Measurements from ENCODE around the gene LCN12.

The LCN12 gene

DNA sequence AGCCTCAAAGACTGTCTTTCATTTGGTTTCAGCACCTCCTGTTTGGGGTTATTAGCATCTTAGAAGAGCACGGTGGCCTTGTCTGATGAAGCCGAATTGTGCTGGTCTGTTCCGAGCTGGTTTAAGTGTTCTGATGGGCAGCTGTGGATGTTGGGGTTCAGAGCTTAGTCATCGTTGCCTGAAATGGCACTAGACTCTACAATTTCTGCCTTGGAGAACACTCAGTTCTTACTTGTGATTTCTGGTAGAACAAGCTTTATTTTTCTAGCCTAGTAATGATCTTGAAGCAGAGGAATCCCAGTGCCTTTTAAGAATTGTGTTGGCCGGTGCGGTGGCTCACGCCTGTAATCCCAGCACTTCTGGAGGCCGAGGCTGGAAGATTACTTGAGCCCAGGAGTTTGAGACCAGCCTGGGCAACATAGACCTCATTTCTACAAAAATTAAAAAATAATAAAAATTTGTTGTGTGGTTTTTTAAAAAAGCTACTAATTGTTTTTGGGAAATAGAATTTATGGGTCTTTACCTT is 15.4 kb upstream of the LCN12 start:
- no peak for TF ChIP-seq CTCF (IDR thresholded peaks at IDR 0.05; ENCODE audit: insufficient read depth, low read depth, low read length, missing control alignments)
- H3K4me3 ChIP-seq (ENCODE audit: low read length) = no peak overlapping the region
- no peak for DNase-seq (ENCODE audit: low read depth)

DNA sequence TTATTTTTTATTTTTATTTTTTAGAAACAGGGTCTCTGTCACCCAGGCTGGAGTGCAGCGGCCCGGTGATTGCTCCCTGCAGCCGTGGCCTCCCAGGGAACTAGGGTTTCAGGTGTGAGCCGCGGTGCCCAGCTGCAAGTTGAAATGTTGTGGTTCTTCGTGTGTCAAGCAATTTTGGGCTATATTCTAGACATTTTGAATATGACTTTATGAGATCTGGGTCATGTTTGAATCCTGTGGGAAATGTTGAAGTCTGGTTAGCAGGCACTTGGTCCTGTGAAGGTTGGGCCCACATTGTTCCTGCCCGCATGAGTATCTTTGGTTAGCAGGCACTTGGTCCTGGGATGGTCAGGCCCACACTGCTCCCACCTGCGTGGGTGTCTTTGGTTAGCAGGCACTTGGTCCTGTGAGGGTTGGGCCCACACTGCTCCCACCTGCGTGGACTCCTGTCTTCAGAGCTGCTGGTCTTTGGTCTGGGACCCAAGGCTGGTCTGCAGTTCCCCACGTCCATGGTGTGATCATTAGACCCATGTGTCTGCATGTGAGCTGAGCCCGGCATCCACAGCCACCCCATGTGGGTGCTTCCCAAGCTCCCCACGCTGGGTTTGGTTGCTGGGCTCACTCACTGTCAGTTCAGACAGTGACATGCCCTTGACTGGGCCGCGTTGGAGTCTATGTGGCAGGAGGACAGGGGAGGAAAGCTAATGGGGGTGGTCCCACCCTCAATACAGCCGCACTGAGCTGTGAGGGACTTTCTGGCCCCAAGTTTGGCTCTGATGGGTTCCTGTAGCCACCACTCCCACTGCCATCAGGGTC is 14.7 kb upstream of the LCN12 start:
- no peak for DNase-seq (ENCODE audit: low read depth)
- TF ChIP-seq CTCF (IDR thresholded peaks at IDR 0.05; ENCODE audit: insufficient read depth, low read depth, low read length, missing control alignments) = no peak
- H3K4me3 ChIP-seq (ENCODE audit: low read length) = no peak overlapping the region

GRCh38 chr9:136939431-136939995 is 12.6 kb upstream of the LCN12 start:
- TF ChIP-seq CTCF (IDR thresholded peaks at IDR 0.05; ENCODE audit: insufficient read depth, low read depth, low read length, missing control alignments) = no peak

GRCh38 chr9:136939996-136940525 is 12.0 kb upstream of the LCN12 start:
- no peak for DNase-seq (ENCODE audit: low read depth)
- TF ChIP-seq CTCF (IDR thresholded peaks at IDR 0.05; ENCODE audit: insufficient read depth, low read depth, low read length, missing control alignments) = no peak
- no peak overlapping the region for H3K4me3 ChIP-seq (ENCODE audit: low read length)

More at GRCh38 chr9:136939431-136939995, 12.6 kb upstream of the LCN12 start:
- H3K4me3 ChIP-seq (ENCODE audit: low read length) = no peak overlapping the region
- DNase-seq (ENCODE audit: low read depth) = no peak

DNA sequence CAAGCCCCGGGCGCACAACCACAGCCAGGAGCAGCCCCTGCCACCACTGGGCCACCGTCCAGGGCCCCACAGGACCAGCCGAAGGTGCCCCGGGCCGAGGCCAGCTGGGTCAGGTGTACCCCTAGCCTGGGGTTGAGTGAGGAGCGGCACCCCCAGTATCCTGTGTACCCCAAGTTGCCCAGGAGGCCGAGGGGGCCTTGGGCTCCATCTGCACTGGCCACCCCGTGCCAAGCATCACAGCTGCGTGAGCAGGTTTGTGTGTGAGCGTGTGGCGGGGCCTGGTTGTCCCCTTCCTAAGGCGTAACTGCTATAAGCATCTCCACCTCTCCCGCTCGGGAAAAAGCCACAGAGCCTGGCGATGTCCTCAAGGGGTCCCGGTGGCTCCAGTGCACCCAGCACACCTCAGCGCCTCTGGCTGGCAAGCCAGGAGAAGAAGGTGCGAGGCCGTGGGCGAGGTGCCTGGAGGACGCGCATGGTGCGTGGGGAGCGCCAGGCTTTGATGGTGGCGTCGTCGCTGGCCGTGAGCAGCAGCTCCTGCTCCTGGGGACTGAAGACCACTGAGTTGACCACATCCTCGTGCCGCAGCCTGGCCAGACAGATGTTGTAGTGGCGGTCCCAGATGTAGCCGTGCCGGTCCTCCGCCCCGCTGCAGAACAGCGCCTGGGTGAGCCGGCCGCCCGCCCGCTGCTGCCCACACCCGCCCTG is 11.4 kb upstream of the LCN12 start:
- no peak overlapping the region for H3K4me3 ChIP-seq (ENCODE audit: low read length)
- DNase-seq (ENCODE audit: low read depth) = no peak
- TF ChIP-seq CTCF (IDR thresholded peaks at IDR 0.05; ENCODE audit: insufficient read depth, low read depth, low read length, missing control alignments) = no peak

DNA sequence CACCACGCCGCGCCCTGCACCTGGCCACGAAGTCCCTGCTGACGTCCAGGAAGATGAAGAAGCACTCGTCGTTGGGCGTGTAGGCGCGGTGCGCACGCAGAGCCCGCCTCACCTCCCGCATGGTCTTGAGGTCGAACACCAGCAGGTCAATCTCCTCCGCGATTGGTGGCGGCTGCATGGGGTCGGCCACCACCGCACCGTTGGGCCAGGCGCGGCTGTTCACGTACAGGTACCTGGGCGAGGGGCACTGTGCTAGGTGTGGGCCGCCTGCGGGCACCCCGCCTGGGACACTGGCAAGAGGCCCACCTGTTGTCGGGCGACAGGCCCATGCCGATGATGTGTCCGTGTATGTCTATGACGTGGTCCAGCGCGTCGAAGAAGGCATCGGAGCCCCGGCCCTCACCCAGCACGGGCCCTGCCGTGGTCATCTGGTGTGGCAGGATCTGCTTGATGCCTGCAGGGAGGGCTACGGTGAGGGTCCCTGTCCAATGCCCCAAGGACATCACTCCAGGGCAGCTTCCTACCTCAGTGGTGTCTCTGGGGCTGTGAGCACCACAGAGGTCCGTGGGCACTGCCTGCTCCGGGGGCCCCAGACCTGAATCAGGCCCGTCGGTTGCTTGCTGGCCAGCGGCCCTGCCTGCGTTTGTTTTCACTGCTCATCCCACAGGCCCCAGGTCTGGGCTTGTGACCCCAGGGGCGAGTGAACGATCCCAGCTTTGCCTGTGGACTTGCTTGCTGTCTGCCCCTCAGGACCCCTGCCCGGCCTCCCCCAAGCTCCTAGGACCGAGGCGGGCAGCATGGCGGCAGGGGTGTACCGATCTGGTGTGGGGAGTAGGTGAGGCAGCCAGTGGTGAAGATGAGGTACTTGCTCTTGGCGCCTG is 10.6 kb upstream of the LCN12 start:
- no peak for TF ChIP-seq CTCF (IDR thresholded peaks at IDR 0.05; ENCODE audit: insufficient read depth, low read depth, low read length, missing control alignments)
- DNase-seq (ENCODE audit: low read depth) = no peak
- H3K4me3 ChIP-seq (ENCODE audit: low read length) = no peak overlapping the region

Data from epithelial cell of esophagus (primary cell).